GM18951 (cell line): ENCODE results near the gene OXER1.

ENCODE experiments used
- POLR2A ChIP-seq: IDR thresholded peaks from 4 replicates; pipeline ENCODE4 v1.6.1; 2011; ENCODE audit warnings: mild to moderate bottlenecking; ENCODE audit not compliant: insufficient read length, insufficient read depth; ENCODE audit errors: extremely low read depth
- in situ Hi-C: fragments of 300-500 bp; cut with MboI; formaldehyde crosslinking; loops from one replicate; pipeline ENCODE4 v1.12.0; 2022; ENCODE audit warnings: low sequenced_read_pairs, mixed read lengths, inconsistent platforms; ENCODE audit not compliant: unreplicated experiment

Gene OXER1, protein sequence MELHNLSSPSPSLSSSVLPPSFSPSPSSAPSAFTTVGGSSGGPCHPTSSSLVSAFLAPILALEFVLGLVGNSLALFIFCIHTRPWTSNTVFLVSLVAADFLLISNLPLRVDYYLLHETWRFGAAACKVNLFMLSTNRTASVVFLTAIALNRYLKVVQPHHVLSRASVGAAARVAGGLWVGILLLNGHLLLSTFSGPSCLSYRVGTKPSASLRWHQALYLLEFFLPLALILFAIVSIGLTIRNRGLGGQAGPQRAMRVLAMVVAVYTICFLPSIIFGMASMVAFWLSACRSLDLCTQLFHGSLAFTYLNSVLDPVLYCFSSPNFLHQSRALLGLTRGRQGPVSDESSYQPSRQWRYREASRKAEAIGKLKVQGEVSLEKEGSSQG

DNA sequence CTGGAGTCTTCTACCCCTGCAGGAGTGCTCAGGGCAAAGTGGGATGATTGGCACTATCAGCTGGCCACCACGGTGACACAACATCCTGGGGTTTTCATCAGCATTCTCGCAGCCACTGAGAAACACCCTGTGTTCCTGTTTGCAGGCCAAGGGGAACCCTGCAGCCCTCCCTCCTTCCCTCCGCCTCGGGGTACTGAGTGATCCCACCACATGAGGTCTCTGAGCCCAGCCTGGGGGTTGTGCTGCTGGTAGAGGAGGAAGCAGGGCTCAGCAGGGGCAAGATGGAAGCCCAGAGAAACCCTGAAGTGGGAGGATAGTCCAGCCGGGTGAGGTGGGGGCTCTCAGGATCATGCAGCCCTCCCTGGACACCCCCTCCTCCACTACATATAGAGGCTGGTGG lies at the start of gene OXER1:
OXER1 (minus strand) TSS at position 40 of the 400 bp plus-strand sequence. CDS start 73 bp downstream, outside the sequence.
- no peak for TF ChIP-seq POLR2A
- in situ Hi-C loops, result no loop called here

- in situ Hi-C loops, result no loop called here
- TF ChIP-seq POLR2A, result no peak
These were observed 49.1 kb upstream of the OXER1 start for GRCh38 chr2:42812899-42813479.

- in situ Hi-C loops, result no loop called here
- no peak for TF ChIP-seq POLR2A
These were observed 47.3 kb upstream of the OXER1 start for GRCh38 chr2:42810971-42811811.

DNA sequence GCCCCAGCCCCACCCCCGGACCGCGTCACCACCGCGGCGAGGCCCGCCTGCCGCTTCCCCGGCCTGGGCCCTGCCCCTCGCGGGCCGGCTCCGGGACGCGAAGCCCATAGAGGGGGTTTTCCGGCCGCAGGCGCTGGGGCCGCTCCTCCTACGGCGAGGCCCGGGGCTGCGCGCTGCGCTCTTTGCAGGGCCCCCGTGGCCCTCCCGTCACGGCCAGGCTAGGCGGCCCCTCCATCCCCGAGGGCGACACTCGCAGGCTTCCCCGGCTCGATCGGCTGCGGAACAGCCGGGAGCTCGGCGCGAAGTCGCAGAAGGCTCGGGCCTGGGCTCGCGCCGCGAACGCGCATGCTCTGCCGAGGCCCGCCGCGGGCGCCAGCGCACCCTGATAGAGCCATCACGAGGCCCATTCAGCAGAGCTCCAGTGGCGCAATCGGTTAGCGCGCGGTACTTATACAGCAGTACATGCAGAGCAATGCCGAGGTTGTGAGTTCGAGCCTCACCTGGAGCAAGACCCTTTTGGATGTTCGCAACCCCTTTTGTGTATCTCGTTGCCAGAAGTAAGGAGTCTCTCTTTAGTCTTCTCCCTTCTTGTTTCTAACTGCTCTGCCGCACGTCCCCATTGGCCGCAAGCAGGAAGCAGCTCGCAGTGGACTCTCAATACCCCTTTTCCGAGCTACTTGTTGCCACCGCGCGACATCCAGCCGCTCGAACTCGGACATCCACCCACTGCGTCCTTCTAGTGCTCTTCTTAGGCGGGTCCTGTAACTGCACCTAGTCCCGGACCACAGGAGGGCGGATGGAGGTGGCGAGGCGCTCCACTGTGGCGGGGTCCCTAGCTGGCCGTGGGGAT lies 46.4 kb upstream of the OXER1 start:
- peak; percentile 91 for TF ChIP-seq POLR2A
- in situ Hi-C loops, result no loop called here

DNA sequence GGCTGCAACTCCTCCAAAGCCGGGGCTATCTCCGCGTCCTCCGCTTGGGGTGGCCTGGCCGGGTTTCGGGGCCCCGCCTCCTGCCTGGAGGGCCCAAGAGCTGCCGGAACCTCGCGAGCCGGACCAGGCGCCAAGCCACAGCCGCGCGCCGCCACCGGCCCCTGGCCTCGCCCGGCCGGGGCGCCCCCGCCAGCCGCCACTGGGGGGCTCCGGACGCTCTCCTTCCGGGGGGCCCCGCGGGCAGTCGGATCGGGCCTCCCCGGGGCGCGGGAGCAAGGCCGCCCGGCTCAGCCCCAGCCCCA lies 45.8 kb upstream of the OXER1 start:
- TF ChIP-seq POLR2A, result no peak
- in situ Hi-C loops, result no loop called here

- no peak for TF ChIP-seq POLR2A
- in situ Hi-C loops, result no loop called here
These were observed 45.3 kb upstream of the OXER1 start for GRCh38 chr2:42809131-42809818.

GRCh38 chr2:42808301-42808700 lies 44.4 kb upstream of the OXER1 start:
- TF ChIP-seq POLR2A, result no peak
- in situ Hi-C loops, result no loop called here

DNA sequence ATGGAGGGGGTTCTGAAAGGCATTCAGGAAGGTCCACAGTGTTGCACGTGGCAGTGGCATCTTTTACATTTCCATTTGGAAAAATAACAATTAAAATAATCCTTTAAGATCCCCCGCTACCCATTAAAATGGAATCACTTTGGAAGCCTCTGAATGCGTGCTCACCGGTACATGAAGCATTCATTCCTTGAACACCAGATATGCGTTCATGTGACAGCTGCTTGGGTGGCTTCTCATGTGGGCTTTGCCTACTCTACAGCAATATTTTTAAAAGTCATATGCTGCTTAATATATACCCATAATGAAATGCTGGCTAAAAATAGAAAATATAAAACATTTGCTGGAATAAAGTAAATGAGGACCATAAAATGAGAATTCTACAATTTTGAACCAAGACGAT lies 42.9 kb upstream of the OXER1 start:
- TF ChIP-seq POLR2A, result no peak
- in situ Hi-C loops, result no loop called here

- in situ Hi-C loops, result no loop called here
These were observed 41.0 kb upstream of the OXER1 start for GRCh38 chr2:42804891-42805290.

DNA sequence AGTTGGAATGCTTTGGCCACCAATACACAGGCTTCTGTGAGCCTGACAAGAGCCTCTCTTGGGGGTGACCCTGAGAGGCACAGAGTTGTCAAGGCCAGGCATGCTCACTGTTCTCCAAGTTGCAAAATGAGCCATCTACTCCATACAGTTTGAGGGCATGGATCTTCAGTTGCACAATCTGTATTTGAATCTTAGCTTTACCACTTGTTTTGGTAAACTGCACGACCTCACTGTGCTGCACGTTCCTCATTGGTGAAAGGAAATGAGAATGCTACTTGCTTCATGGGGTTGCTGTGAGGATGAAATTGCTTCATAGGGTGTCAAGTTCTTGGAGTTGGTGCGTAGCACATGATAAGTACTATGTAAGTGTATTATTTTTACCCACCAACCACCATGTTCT lies 40.4 kb upstream of the OXER1 start:
- in situ Hi-C loops, result no loop called here
- no peak for TF ChIP-seq POLR2A

More at GRCh38 chr2:42804891-42805290, 41.0 kb upstream of the OXER1 start:
- no peak for TF ChIP-seq POLR2A

- in situ Hi-C loops, result no loop called here
- no peak for TF ChIP-seq POLR2A
These were observed 38.2 kb upstream of the OXER1 start for GRCh38 chr2:42802150-42802549.

DNA sequence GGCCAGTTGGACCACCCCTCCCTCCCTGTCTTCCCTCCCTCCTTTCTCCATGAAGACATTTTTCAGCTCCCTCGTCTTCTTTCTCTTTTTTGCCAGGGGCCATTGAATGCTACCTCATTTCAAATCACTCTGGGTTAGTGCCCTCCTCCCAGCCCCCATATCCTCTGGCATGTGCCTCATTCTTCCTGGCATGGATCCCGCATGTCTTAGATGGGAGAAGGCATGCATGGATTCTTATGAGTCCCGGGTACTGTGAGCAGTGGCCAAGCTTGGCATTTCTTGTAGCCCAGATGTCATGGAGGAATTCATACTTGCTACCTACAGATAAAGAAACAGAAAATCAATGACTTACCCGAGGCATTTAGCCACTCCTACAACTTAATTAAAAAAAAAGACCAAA lies 37.4 kb upstream of the OXER1 start:
- in situ Hi-C loops, result no loop called here
- TF ChIP-seq POLR2A, result no peak
